HCT116 (cell line): ENCODE measurements around the gene CACNA1S. TPM values are rescaled to one million over a fixed set of nuclear protein-coding genes. Genes with fewer than 3 reads are reported as not detected.

Experiments
- ATAC-seq: fragments of 200-7000 bp; cut with Tn5 transposase; 2 replicates; pipeline ENCODE4 v1.9.1; 2020; ENCODE audit warnings: mild to moderate bottlenecking, moderate library complexity
- BruUV-seq: library from RNA; stranded (reverse); fragments of 400-500 nt; replicated peaks from 2 replicates; lab custom pipeline; 2021; lab: Mats Ljungman, UMichigan
- CTCF ChIA-PET: fragments of 300-600 bp; sonication (Branson Sonifier 250); formaldehyde crosslinking; loops from one replicate; lab custom pipeline; 2021; ENCODE audit warnings: antibody characterized with exemption; lab: Charles Lee
- POLR2A ChIA-PET: fragments of 300-600, 350-600 bp; sonication (Branson Sonifier 250); formaldehyde crosslinking; loops from one replicate; lab custom pipeline; 2021; ENCODE audit warnings: antibody characterized with exemption; lab: Charles Lee
- RAD21 ChIA-PET, 2 experiments: fragments of 300-600 bp; sonication (Branson Sonifier 250); formaldehyde crosslinking; loops; one replicate each; lab custom pipeline; 2023; ENCODE audit warnings: low total read pairs in 2 of 2; ENCODE audit not compliant: uncharacterized antibody in 2 of 2, unreplicated experiment in 2 of 2, low non-redundant PET in 1 of 2; lab: Charles Lee
- DNase-seq: peaks from one replicate; pipeline ENCODE4 v3.0.0-alpha.2; 2010; ENCODE audit warnings: low read depth, low spot score
- H2AFZ ChIP-seq: fragments of 200-600 bp; shearing (Covaris generic), sonication (generic); 2 replicates; pipeline ENCODE4 v1.6.1; 2017; ENCODE audit warnings: low read depth, mixed run types, mixed read lengths, antibody characterized with exemption, low read length; ENCODE audit not compliant: poor library complexity, severe bottlenecking
- H3K27ac ChIP-seq: 2 replicates; pipeline ENCODE4 v1.5.1; 2012; ENCODE audit warnings: low read depth, low read length
- H3K27me3 ChIP-seq: fragments of 200-600 bp; sonication (generic); 2 replicates; pipeline ENCODE4 v1.6.1; 2016; ENCODE audit warnings: mixed run types, low read length, mixed read lengths; ENCODE audit not compliant: insufficient read depth
- H3K36me3 ChIP-seq, 2 experiments: fragments of 200-500 bp in 1 of 2; fragments of 200-600 bp in 1 of 2; sonication (Bioruptor generic) in 1 of 2; sonication (generic) in 1 of 2; 2 replicates each; pipeline versions ENCODE4 v1.5.1 to v1.6.1; 2014 to 2016; ENCODE audit warnings: low read length in 2 of 2, inconsistent platforms in 1 of 2, mixed read lengths in 1 of 2, mixed run types in 1 of 2; ENCODE audit not compliant: insufficient read depth in 2 of 2, control insufficient read depth in 1 of 2
- H3K4me1 ChIP-seq, 2 experiments: fragments of 200-600 bp in 1 of 2; sonication (generic) in 1 of 2; 2 replicates each; pipeline versions ENCODE4 v1.5.1 to v1.6.1; 2012 to 2017; ENCODE audit warnings: low read length in 2 of 2, inconsistent platforms in 1 of 2, mild to moderate bottlenecking in 1 of 2, mixed read lengths in 1 of 2, mixed run types in 1 of 2, moderate library complexity in 1 of 2; ENCODE audit not compliant: insufficient read depth in 2 of 2, control insufficient read depth in 1 of 2
- H3K4me2 ChIP-seq: fragments of 200-600 bp; sonication (generic); 2 replicates; pipeline ENCODE4 v1.6.1; 2017; ENCODE audit warnings: mixed run types, low read length, mixed read lengths
- H3K4me3 ChIP-seq, 2 experiments: fragments of 200-600 bp in 1 of 2; sonication (generic) in 1 of 2; replicated peaks in 1 of 2; 2 replicates each; pipeline ENCODE4 v1.5.1; 2011 to 2016; ENCODE audit warnings: low read length in 2 of 2, control low read depth in 1 of 2, low read depth in 1 of 2, mild to moderate bottlenecking in 1 of 2, mixed read lengths in 1 of 2, mixed run types in 1 of 2
- H3K79me2 ChIP-seq: fragments of 200-600 bp; sonication (generic); 2 replicates; pipeline ENCODE4 v1.6.1; 2017; ENCODE audit warnings: mild to moderate bottlenecking, mixed run types, low read length, moderate library complexity, mixed read lengths; ENCODE audit not compliant: insufficient read depth
- H3K9ac ChIP-seq: fragments of 200-600 bp; sonication (generic); 2 replicates; pipeline ENCODE4 v1.6.1; 2016; ENCODE audit warnings: low read length, mixed read lengths
- H3K9me2 ChIP-seq: fragments of 200-600 bp; sonication (generic), shearing (Covaris generic); 2 replicates; pipeline ENCODE4 v1.6.1; 2017; ENCODE audit warnings: mixed run types, mild to moderate bottlenecking, moderate library complexity; ENCODE audit not compliant: insufficient read depth
- H3K9me3 ChIP-seq, 2 experiments: fragments of 200-500 bp in 1 of 2; fragments of 200-600 bp in 1 of 2; sonication (Bioruptor generic) in 1 of 2; sonication (generic) in 1 of 2; 2 replicates each; pipeline ENCODE4 v1.6.1; 2014 to 2017; ENCODE audit warnings: low read length in 2 of 2, mixed read lengths in 2 of 2, inconsistent platforms in 1 of 2, low read depth in 1 of 2, mild to moderate bottlenecking in 1 of 2, mixed run types in 1 of 2, moderate library complexity in 1 of 2; ENCODE audit not compliant: control insufficient read depth in 1 of 2, insufficient read depth in 1 of 2
- H4K20me1 ChIP-seq: fragments of 200-600 bp; sonication (generic), shearing (Covaris generic); 2 replicates; pipeline ENCODE4 v1.6.1; 2017; ENCODE audit warnings: mixed run types, mild to moderate bottlenecking, moderate library complexity; ENCODE audit not compliant: insufficient read depth
- CEBPB ChIP-seq: IDR thresholded peaks from 2 replicates; pipeline ENCODE4 v1.6.1; 2012; ENCODE audit warnings: low read depth
- EGR1 ChIP-seq: IDR thresholded peaks from 2 replicates; pipeline ENCODE4 v1.6.1; 2012; ENCODE audit warnings: low read depth
- EZH2 ChIP-seq: fragments of 200-600 bp; sonication (generic); IDR thresholded peaks from 2 replicates; pipeline ENCODE4 v1.6.1; 2017; ENCODE audit warnings: antibody characterized with exemption, mixed run types
- FOSL1 ChIP-seq: IDR thresholded peaks from 2 replicates; pipeline ENCODE4 v1.6.1; 2012; ENCODE audit warnings: low read depth
- MAX ChIP-seq: IDR thresholded peaks from 2 replicates; pipeline ENCODE4 v1.6.1; 2012
- POLR2A ChIP-seq: IDR thresholded peaks from 2 replicates; pipeline ENCODE4 v1.7.0; 2011; ENCODE audit warnings: borderline replicate concordance; ENCODE audit not compliant: insufficient read depth, insufficient read length; ENCODE audit errors: extremely low read depth
- RAD21 ChIP-seq: IDR thresholded peaks from 2 replicates; pipeline ENCODE4 v1.6.1; 2012; ENCODE audit warnings: low read depth, mild to moderate bottlenecking
- REST ChIP-seq: IDR thresholded peaks from 2 replicates; pipeline ENCODE4 v1.6.1; 2012; ENCODE audit warnings: low read depth
- SP1 ChIP-seq: IDR thresholded peaks from 2 replicates; pipeline ENCODE4 v1.6.1; 2012; ENCODE audit warnings: low read depth
- SRF ChIP-seq: IDR thresholded peaks from 2 replicates; pipeline ENCODE4 v1.6.1; 2012; ENCODE audit warnings: low read depth
- YY1 ChIP-seq: IDR thresholded peaks from 2 replicates; pipeline ENCODE4 v1.6.1; 2011; ENCODE audit warnings: low read length, low read depth, moderate library complexity, mild to moderate bottlenecking; ENCODE audit not compliant: insufficient replicate concordance; ENCODE audit errors: extremely low read depth
- ZFX ChIP-seq: fragments of 450-650 bp; IDR thresholded peaks from 2 replicates; pipeline ENCODE4 v1.6.1; 2017
- ZNF274 ChIP-seq: fragments of 200-500 bp; sonication (Bioruptor generic); IDR thresholded peaks from 2 replicates; pipeline ENCODE4 v1.6.1; 2014; ENCODE audit warnings: mild to moderate bottlenecking, low read depth, low read length, inconsistent platforms
- intact Hi-C: fragments of 100-400 bp; cut with micrococcal nuclease; formaldehyde crosslinking; loops from 2 replicates; pipeline ENCODE4 v1.10.0; 2022
- total RNA-seq: library from RNA; stranded (reverse); gene quantifications from one replicate; pipeline ENCODE4 v1.2.1, GENCODE V29; 2021; ENCODE audit not compliant: unreplicated experiment

Gene CACNA1S
- total RNA-seq, 1 experiment from 2014 or later: not detected

GRCh38 chr1:201050515-201051277 is 61.5 kb downstream of the CACNA1S start:
- H3K79me2 ChIP-seq: no peaks in the 10 kb centered on the region
- H4K20me1 ChIP-seq: no peaks in the 10 kb centered on the region
- no peaks in the 10 kb centered on the region for H3K9me3 ChIP-seq
- no TSS peak for BruUV-seq
- DNase-seq: no peak
- H3K36me3 ChIP-seq: no peaks in the 10 kb centered on the region
- ChIA-PET POLR2A (no interaction called here), CTCF (no interaction called here), RAD21 (no interaction called here)
- H3K4me3 ChIP-seq: no peak overlapping the region
- intact Hi-C loops: no loop called here
- H3K9me2 ChIP-seq: no peaks in the 10 kb centered on the region
- no peak overlapping the region for H2AFZ ChIP-seq
- no peak overlapping the region for H3K27ac ChIP-seq
- no peak overlapping the region for H3K4me2 ChIP-seq
- ATAC-seq: no peak
- no peak overlapping the region for H3K9ac ChIP-seq
- TF ChIP-seq EZH2 (no peak), RAD21 (no peak), SP1 (no peak), CEBPB (no peak), MAX (no peak), FOSL1 (no peak), YY1 (no peak), ZFX (no peak), EGR1 (no peak), POLR2A (no peak), REST (no peak), SRF (no peak), ZNF274 (no peak)
- H3K4me1 ChIP-seq: no peaks in the 10 kb centered on the region
- H3K27me3 ChIP-seq: no peaks in the 10 kb centered on the region
